DOHH2 (cell line): Measurements from ENCODE around the gene TMPRSS9.

Experiments used
- H3F3A ChIP-seq: fragments of 200-600 bp; sonication (generic), shearing (Covaris generic); 2 replicates; pipeline ENCODE4 v1.6.0; 2016; ENCODE audit warnings: antibody characterized with exemption, mild to moderate bottlenecking; ENCODE audit not compliant: control insufficient read depth, insufficient read depth
- H3K27ac ChIP-seq: fragments of 200-600 bp; sonication (generic); 2 replicates; pipeline ENCODE4 v1.5.1; 2014; ENCODE audit warnings: low read depth, mild to moderate bottlenecking, low read length, moderate library complexity
- H3K27me3 ChIP-seq: fragments of 200-600 bp; sonication (generic); 2 replicates; pipeline ENCODE4 v1.6.1; 2014; ENCODE audit warnings: mild to moderate bottlenecking, low read length, mixed read lengths; ENCODE audit not compliant: control insufficient read depth
- H3K36me3 ChIP-seq: fragments of 200-600 bp; sonication (generic); 2 replicates; pipeline ENCODE4 v1.6.1; 2014; ENCODE audit warnings: mild to moderate bottlenecking, low read length, moderate library complexity, mixed read lengths; ENCODE audit not compliant: control insufficient read depth
- H3K4me1 ChIP-seq: fragments of 200-600 bp; sonication (generic); 2 replicates; pipeline ENCODE4 v1.6.1; 2014; ENCODE audit warnings: mild to moderate bottlenecking, low read length, mixed read lengths; ENCODE audit not compliant: control insufficient read depth
- H3K4me2 ChIP-seq: fragments of 200-600 bp; sonication (generic); 2 replicates; pipeline ENCODE4 v1.6.0; 2014; ENCODE audit warnings: mild to moderate bottlenecking, low read length, moderate library complexity
- H3K4me3 ChIP-seq: fragments of 200-600 bp; sonication (generic); 2 replicates; pipeline ENCODE4 v1.5.1; 2014; ENCODE audit warnings: mild to moderate bottlenecking, low read length, mixed read lengths
- H3K79me2 ChIP-seq: fragments of 200-600 bp; sonication (generic); 2 replicates; pipeline ENCODE4 v1.6.1; 2014; ENCODE audit warnings: mild to moderate bottlenecking, low read length, mixed read lengths; ENCODE audit not compliant: control insufficient read depth
- H3K9me2 ChIP-seq: fragments of 200-600 bp; sonication (generic); replicated peaks from 2 replicates; pipeline ENCODE4 v1.6.1; 2014; ENCODE audit warnings: mild to moderate bottlenecking, low read length, mixed read lengths; ENCODE audit not compliant: control insufficient read depth
- H3K9me3 ChIP-seq: fragments of 200-600 bp; sonication (generic); 2 replicates; pipeline ENCODE4 v1.6.1; 2014; ENCODE audit warnings: antibody characterized with exemption, low read length, mixed read lengths; ENCODE audit not compliant: control insufficient read depth, insufficient read depth
- H4K20me1 ChIP-seq: fragments of 200-600 bp; sonication (generic); 2 replicates; pipeline ENCODE4 v1.6.0; 2014; ENCODE audit warnings: low read depth, mild to moderate bottlenecking, antibody characterized with exemption, low read length, moderate library complexity; ENCODE audit not compliant: control insufficient read depth, insufficient read depth
- EZH2phosphoT487 ChIP-seq: fragments of 200-600 bp; sonication (generic); IDR thresholded peaks from 2 replicates; pipeline ENCODE4 v1.6.1; 2017; ENCODE audit warnings: borderline replicate concordance, mild to moderate bottlenecking, antibody characterized with exemption, low read length, moderate library complexity, mixed read lengths
- TF ChIP-seq, protein P1 (sequence below): fragments of 200-600 bp; sonication (generic); IDR thresholded peaks from one replicate; pipeline ENCODE4 v1.5.1; 2014; ENCODE audit warnings: antibody characterized with exemption, mild to moderate bottlenecking, low read depth, low read length; ENCODE audit not compliant: poor library complexity, severe bottlenecking

Gene TMPRSS9

GRCh38 chr19:2333027-2333806, 26.8 kb upstream of the TMPRSS9 start:
- Histone ChIP-seq H3K36me3 (peaks cover 52% of the 10 kb centered on the region), H3K4me1 (peaks cover 48% of the 10 kb centered on the region), H3F3A (peaks cover 23% of the 10 kb centered on the region), H3K4me2 (peak overlapping the region; percentile 89), H3K9me3 (peaks cover 19% of the 10 kb centered on the region; the same call in 1 of the 2 replicates), H3K27ac (peak overlapping the region; percentile 94), H3K9me2 (no peaks in the 10 kb centered on the region), H4K20me1 (peaks cover 22% of the 10 kb centered on the region), H3K27me3 (no peaks in the 10 kb centered on the region), H3K4me3 (peak overlapping the region; percentile 69; the same call in 1 of the 2 replicates), H3K79me2 (peaks cover 96% of the 10 kb centered on the region)
- TF ChIP-seq, protein P1, sequence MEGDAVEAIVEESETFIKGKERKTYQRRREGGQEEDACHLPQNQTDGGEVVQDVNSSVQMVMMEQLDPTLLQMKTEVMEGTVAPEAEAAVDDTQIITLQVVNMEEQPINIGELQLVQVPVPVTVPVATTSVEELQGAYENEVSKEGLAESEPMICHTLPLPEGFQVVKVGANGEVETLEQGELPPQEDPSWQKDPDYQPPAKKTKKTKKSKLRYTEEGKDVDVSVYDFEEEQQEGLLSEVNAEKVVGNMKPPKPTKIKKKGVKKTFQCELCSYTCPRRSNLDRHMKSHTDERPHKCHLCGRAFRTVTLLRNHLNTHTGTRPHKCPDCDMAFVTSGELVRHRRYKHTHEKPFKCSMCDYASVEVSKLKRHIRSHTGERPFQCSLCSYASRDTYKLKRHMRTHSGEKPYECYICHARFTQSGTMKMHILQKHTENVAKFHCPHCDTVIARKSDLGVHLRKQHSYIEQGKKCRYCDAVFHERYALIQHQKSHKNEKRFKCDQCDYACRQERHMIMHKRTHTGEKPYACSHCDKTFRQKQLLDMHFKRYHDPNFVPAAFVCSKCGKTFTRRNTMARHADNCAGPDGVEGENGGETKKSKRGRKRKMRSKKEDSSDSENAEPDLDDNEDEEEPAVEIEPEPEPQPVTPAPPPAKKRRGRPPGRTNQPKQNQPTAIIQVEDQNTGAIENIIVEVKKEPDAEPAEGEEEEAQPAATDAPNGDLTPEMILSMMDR = no peak
- no peak for TF ChIP-seq EZH2phosphoT487

- H3K4me3 ChIP-seq = no peak overlapping the region
- TF ChIP-seq EZH2phosphoT487 = no peak
- TF ChIP-seq, protein P1 = peak; percentile 13
- peaks cover 52% of the 10 kb centered on the region for H3K36me3 ChIP-seq
- no peaks in the 10 kb centered on the region for H3K27me3 ChIP-seq
- H3K4me1 ChIP-seq = peaks cover 48% of the 10 kb centered on the region
- H3K9me2 ChIP-seq = no peaks in the 10 kb centered on the region
- H3K79me2 ChIP-seq = peaks cover 96% of the 10 kb centered on the region
- peaks cover 19% of the 10 kb centered on the region; the same call in 1 of the 2 replicates for H3K9me3 ChIP-seq
- H3K4me2 ChIP-seq = peak overlapping the region; percentile 36; the same call in 1 of the 2 replicates
- peaks cover 22% of the 10 kb centered on the region for H4K20me1 ChIP-seq
- peaks cover 23% of the 10 kb centered on the region for H3F3A ChIP-seq
- H3K27ac ChIP-seq = peak overlapping the region; percentile 94; the same call in 1 of the 2 replicates
These were observed 26.3 kb upstream of the TMPRSS9 start for GRCh38 chr19:2333807-2334211.

DNA sequence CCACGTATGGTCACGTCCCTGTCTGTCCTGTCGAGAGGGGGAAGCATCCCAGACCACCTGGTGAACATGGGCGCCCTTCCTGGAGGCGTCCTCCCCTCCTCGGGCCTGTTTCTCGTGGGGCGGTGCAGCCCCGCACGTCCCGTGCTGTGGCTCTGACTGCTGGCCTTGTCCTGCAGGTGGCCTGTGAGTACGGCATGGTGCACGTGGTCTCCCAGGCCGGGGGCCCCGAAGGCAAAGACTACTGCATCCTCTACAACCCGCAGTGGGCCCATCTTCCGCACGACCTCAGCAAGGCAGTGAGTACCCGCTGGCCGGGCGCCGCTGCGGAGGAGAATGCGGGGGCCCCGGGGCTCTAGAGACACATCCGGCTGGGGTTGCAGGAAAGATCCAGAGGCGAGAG, 25.6 kb upstream of the TMPRSS9 start:
- H3K36me3 ChIP-seq = peaks cover 53% of the 10 kb centered on the region
- H3K4me2 ChIP-seq = no peak overlapping the region
- TF ChIP-seq, protein P1 = no peak
- no peak for TF ChIP-seq EZH2phosphoT487
- H3K4me1 ChIP-seq = peaks cover 47% of the 10 kb centered on the region
- peaks cover 22% of the 10 kb centered on the region for H4K20me1 ChIP-seq
- no peak overlapping the region for H3K27ac ChIP-seq
- H3F3A ChIP-seq = peaks cover 23% of the 10 kb centered on the region
- H3K9me3 ChIP-seq = peaks cover 19% of the 10 kb centered on the region; the same call in 1 of the 2 replicates
- peaks cover 95% of the 10 kb centered on the region for H3K79me2 ChIP-seq
- no peaks in the 10 kb centered on the region for H3K27me3 ChIP-seq
- H3K9me2 ChIP-seq = no peaks in the 10 kb centered on the region
- no peak overlapping the region for H3K4me3 ChIP-seq
